Activated gamma-delta T cell treated with Interleukin-2 at 50 U/mL for 16 hours (primary cell): ENCODE data around the gene PIKFYVE.
"Not testable (repeated sequence)": the region's sequence is repeated elsewhere in the genome, so short reads cannot be mapped to it uniquely, and the experiment has no call there.

Experiments
- DNase-seq: peaks from one replicate; pipeline ENCODE4 v3.0.0-alpha.2; 2020

Gene PIKFYVE, protein sequence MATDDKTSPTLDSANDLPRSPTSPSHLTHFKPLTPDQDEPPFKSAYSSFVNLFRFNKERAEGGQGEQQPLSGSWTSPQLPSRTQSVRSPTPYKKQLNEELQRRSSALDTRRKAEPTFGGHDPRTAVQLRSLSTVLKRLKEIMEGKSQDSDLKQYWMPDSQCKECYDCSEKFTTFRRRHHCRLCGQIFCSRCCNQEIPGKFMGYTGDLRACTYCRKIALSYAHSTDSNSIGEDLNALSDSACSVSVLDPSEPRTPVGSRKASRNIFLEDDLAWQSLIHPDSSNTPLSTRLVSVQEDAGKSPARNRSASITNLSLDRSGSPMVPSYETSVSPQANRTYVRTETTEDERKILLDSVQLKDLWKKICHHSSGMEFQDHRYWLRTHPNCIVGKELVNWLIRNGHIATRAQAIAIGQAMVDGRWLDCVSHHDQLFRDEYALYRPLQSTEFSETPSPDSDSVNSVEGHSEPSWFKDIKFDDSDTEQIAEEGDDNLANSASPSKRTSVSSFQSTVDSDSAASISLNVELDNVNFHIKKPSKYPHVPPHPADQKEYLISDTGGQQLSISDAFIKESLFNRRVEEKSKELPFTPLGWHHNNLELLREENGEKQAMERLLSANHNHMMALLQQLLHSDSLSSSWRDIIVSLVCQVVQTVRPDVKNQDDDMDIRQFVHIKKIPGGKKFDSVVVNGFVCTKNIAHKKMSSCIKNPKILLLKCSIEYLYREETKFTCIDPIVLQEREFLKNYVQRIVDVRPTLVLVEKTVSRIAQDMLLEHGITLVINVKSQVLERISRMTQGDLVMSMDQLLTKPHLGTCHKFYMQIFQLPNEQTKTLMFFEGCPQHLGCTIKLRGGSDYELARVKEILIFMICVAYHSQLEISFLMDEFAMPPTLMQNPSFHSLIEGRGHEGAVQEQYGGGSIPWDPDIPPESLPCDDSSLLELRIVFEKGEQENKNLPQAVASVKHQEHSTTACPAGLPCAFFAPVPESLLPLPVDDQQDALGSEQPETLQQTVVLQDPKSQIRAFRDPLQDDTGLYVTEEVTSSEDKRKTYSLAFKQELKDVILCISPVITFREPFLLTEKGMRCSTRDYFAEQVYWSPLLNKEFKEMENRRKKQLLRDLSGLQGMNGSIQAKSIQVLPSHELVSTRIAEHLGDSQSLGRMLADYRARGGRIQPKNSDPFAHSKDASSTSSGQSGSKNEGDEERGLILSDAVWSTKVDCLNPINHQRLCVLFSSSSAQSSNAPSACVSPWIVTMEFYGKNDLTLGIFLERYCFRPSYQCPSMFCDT (N-terminal part only)

DNA sequence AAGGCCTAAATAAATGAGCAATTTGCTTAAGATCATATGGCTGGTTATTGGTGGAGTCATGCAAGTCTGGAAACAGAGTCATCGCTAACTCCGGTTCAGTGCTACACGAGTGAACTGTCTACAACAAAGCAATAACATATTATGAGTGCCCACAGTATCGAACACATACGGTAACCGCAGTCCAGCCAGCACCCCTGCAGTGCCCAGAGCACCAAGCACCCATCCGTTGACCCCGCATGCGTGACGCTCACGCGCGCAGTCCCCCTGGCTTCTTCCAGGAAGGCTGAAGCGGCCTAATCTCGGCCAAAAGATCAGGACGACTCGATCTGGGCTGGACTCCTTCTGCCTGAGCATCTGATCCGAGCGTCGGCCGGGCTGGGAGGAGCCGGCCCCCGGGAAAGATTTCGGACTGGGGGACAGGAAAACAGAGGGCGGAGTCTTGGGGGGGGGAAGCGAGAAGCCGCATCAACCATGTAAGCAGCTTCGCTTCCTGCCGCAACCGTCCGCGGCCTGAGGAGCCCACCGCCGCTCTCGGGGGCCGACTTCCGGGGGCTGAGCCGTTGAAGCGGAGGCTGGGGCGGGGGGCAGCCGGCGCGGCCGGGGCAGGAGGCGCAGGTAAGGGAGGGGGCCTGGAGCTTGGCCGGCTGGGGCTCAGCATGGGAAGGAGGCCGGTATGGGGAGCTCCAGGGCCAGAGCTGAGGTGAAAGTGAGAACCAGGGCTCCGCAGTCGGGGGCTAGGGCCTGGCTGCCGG, at the start of gene PIKFYVE:
Gene PIKFYVE (plus strand): TSS at position 455 of the 752 bp plus-strand sequence. CDS start 5,265 bp downstream, outside the sequence.
- DNase-seq = peak; percentile 89

GRCh38 chr2:208221873-208222272, 44.2 kb upstream of the PIKFYVE start:
- DNase-seq = not testable (repeated sequence)

- DNase-seq = no peak
Measured at GRCh38 chr2:208222351-208222750, 43.7 kb upstream of the PIKFYVE start.

DNA sequence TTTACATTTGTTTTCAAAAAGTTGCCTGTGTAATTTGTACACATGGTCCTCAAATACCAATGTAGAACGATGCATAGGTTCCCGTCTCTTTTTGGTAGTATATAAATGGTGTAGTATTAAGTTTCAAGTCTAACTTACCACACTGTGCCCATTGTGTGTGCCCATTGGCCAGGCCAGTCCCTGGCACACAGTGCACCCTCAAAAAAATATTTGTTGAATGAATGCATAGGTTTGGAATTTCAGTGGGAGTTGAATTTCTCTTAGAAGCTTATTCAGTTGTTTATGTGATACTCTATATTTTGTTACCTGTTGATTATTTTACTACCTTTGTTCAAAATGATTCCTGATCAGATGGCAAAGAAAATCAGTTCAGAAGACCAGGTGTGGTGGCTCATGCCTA, 41.3 kb upstream of the PIKFYVE start:
- no peak for DNase-seq

GRCh38 chr2:208227581-208228232, 38.3 kb upstream of the PIKFYVE start:
- no peak for DNase-seq

- no peak for DNase-seq
Measured at GRCh38 chr2:208228476-208228875, 37.6 kb upstream of the PIKFYVE start.

DNA sequence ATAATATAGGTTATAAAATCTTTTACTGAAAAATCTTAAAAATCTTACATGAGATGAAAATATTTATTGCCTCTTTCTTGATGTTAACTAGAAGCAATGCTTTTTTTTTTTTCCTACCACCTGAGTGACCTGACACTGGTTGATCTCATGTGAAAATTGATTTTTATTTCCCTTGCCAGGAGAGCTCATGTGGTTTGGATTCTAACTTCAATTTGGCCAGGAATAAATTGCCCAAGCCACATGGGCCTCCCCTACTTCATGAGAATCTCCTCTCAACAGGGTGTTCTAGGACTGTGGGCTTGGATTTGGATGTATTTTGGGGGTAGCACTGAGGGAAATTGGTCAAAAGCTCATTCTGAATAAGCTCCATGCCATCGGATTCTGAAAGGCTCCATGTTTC, 31.3 kb upstream of the PIKFYVE start:
- DNase-seq = no peak

- no peak for DNase-seq
Measured at GRCh38 chr2:208235860-208236259, 30.2 kb upstream of the PIKFYVE start.

GRCh38 chr2:208239770-208240493, 26.1 kb upstream of the PIKFYVE start:
- no peak for DNase-seq

DNA sequence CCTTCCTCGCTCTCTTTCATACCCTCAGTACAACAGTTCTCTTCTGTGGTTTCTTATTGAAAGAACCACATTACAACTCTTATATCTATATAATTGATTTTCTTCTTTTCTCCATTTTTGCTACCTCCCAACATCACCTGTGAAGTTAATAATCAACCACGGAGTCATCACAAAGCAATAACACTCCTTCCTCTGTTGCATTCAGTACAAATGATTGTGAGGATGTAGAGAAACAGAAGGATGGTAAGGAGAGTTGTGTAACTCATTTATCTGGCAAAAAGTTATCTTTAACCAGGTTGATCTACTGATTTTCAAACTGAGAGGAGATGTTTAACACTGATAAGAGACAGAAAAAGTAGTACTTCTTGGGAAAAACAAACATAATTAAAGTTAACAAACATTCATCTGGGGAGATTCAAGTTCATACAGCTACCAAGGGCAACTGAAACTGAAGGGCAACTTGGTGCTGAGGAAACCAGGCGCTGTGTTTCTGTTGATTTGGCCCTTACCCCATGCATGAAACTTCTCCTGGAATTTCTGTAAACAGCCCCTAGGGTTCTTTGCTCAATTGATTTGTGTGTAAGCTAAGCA, 25.3 kb upstream of the PIKFYVE start:
- DNase-seq = no peak

GRCh38 chr2:208244422-208244821, 21.6 kb upstream of the PIKFYVE start:
- no peak for DNase-seq

GRCh38 chr2:208245746-208246145, 20.3 kb upstream of the PIKFYVE start:
- DNase-seq = no peak

- DNase-seq = no peak
Measured at GRCh38 chr2:208248601-208249000, 17.5 kb upstream of the PIKFYVE start.

DNA sequence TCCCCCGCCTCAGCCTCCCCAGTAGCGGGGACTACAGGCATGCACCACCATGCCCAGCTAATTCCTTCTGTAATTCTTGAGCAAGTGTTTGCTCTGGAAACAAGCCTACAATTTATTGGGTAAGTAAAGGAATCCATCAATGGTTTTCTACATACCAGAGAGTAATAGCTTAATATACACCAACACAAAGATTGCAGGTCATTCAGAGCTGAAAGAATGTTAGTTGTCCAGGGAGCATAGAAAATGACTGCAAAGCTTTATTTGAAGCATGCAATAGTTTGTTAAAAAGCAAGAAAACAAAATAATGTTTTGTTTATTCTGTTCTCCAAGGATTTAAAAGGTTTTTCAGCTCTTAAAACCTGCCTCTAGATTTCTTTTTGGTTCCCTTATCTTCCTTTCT, 16.8 kb upstream of the PIKFYVE start:
- DNase-seq = no peak

DNA sequence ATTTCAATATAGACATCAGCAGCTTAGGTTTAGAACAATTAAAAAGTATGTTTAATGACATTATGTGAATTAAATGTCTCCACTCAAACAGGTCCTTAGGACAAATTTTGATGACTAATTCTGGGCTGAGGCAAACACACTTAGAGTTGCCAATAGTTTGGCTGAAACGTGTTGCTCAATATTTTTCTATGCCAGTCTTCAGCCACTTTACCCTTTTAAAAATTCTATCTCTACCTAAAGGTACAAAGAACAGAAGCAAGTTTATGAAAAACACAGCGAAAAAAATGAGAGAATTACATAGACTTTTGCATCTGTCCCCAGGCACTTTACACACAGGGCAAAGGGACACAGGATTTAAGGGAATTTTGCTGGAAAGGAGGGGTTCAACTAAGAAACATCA, 15.7 kb upstream of the PIKFYVE start:
- no peak for DNase-seq

- no peak for DNase-seq
Measured at GRCh38 chr2:208251098-208251497, 15.0 kb upstream of the PIKFYVE start.

- no peak for DNase-seq
Measured at GRCh38 chr2:208252716-208253492, 13.2 kb upstream of the PIKFYVE start.

DNA sequence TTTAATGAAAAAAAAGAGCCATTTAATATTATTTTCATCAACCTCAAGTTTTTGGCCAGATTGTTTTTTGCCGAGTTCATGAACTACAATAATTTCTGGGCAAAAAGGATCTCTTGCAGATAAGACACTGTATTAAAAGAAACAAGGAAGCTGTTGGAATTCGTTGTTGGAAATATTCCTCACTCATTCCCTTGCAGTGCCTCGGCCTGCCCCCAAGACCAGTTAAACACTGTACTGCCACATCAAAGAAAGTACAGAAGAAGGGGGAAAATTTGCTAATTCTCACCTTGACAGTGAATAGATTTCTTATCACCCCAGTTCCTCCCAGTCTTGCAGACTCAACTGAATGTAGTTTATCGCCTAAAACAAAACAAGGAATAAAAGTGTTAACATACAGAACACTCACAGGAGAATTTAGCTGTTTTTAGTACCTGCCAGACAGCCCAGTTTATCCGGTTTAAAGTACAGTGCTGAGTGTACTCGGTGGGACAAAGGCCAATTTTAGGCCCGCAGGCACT, 12.4 kb upstream of the PIKFYVE start:
- DNase-seq = no peak

DNA sequence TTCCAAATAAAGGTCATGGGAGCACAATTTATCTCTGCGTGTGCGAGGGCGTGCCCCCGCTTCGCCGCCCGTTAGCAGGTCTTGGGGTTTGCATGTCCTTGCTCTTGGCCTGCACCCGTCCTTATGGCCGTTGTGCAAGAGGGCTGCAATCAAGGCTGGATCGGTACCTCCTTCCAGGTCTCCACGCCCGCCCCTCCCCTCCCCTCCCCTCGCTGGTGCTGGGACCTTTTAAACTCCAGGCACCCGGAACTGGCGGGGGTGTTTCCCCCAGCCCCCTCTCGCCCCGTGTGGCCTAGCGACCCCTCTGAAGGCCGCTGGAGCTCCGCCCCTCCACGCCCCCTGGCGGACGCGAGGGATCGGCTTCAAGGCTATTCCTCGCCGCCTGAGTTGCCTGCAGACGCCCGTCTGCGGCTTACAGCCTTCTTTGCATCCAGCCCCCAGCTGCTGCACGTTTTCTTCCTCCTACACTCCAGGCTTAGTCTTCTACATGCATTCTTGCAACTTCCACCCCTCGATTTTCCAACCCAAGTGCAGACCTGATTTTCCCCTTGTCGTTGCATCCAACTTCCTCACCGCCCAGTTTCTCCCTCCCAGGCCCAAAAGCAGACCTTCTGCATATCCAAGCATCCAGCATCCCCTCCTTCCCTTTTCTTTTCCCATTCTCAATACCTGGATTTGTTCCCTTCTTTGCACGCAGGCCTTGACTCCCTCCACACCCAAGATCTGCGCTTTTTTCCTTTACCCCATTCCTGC, 11.8 kb upstream of the PIKFYVE start:
- DNase-seq = peak; percentile 82
